OCI-LY1 (cell line): ENCODE data around the gene CLN3.

Experiments used
- H2AFZ ChIP-seq: fragments of 200-600 bp; sonication (generic), shearing (Covaris generic); 2 replicates; pipeline ENCODE4 v1.6.0; 2014; ENCODE audit warnings: antibody characterized with exemption, mild to moderate bottlenecking, low read length
- H3F3A ChIP-seq: fragments of 200-600 bp; sonication (generic), shearing (Covaris generic); 2 replicates; pipeline ENCODE4 v1.6.0; 2014; ENCODE audit warnings: mild to moderate bottlenecking, antibody characterized with exemption, low read length, moderate library complexity; ENCODE audit not compliant: insufficient read depth
- H3K27ac ChIP-seq: fragments of 200-600 bp; sonication (generic); 2 replicates; pipeline ENCODE4 v1.5.1; 2014; ENCODE audit warnings: low read length, mixed run types, mild to moderate bottlenecking, low read depth; ENCODE audit not compliant: poor library complexity, severe bottlenecking
- H3K27me3 ChIP-seq: fragments of 200-600 bp; sonication (generic); 2 replicates; pipeline ENCODE4 v1.6.0; 2014; ENCODE audit warnings: antibody characterized with exemption, mild to moderate bottlenecking, low read length, moderate library complexity; ENCODE audit not compliant: insufficient read depth
- H3K36me3 ChIP-seq: fragments of 200-600 bp; sonication (generic); 2 replicates; pipeline ENCODE4 v1.6.1; 2014; ENCODE audit warnings: mild to moderate bottlenecking, antibody characterized with exemption, low read length, moderate library complexity, mixed read lengths; ENCODE audit not compliant: insufficient read depth
- H3K4me1 ChIP-seq: fragments of 200-600 bp; sonication (generic); 2 replicates; pipeline ENCODE4 v1.5.1; 2014; ENCODE audit warnings: mild to moderate bottlenecking, low read length, moderate library complexity; ENCODE audit not compliant: insufficient read depth, severe bottlenecking
- H3K4me2 ChIP-seq: fragments of 200-600 bp; sonication (generic), shearing (Covaris generic); 2 replicates; pipeline ENCODE4 v1.6.1; 2014; ENCODE audit warnings: low read length
- H3K4me3 ChIP-seq: fragments of 200-600 bp; sonication (generic); 2 replicates; pipeline ENCODE4 v1.5.1; 2014; ENCODE audit warnings: low read length, low read depth, mild to moderate bottlenecking, mixed read lengths; ENCODE audit not compliant: poor library complexity, severe bottlenecking
- H3K79me2 ChIP-seq: fragments of 200-600 bp; shearing (Covaris generic); 2 replicates; pipeline ENCODE4 v1.6.1; 2016; ENCODE audit warnings: mixed run types, low read length, mixed read lengths; ENCODE audit not compliant: insufficient read depth
- H3K9ac ChIP-seq: fragments of 200-600 bp; sonication (generic), shearing (Covaris generic); 2 replicates; pipeline ENCODE4 v1.6.1; 2014; ENCODE audit warnings: mild to moderate bottlenecking, low read length, mixed read lengths
- H3K9me2 ChIP-seq: fragments of 200-600 bp; sonication (generic), shearing (Covaris generic); 2 replicates; pipeline ENCODE4 v1.6.1; 2014; ENCODE audit warnings: low read depth, mild to moderate bottlenecking, low read length, mixed read lengths
- H3K9me3 ChIP-seq: fragments of 200-600 bp; shearing (Covaris generic); 2 replicates; pipeline ENCODE4 v1.6.1; 2014; ENCODE audit warnings: low read length, mixed read lengths
- H4K20me1 ChIP-seq: fragments of 200-600 bp; sonication (generic), shearing (Covaris generic); 2 replicates; pipeline ENCODE4 v1.6.0; 2016; ENCODE audit warnings: mild to moderate bottlenecking, low read length; ENCODE audit not compliant: insufficient read depth
- EZH2 ChIP-seq: fragments of 200-600 bp; sonication (generic), shearing (Covaris generic); IDR thresholded peaks from 2 replicates; pipeline ENCODE4 v1.8.0; 2017; ENCODE audit warnings: borderline replicate concordance, mixed run types, mild to moderate bottlenecking, antibody characterized with exemption, low read length, moderate library complexity, mixed read lengths
- TF ChIP-seq, protein P1 (sequence below): fragments of 200-600 bp; sonication (generic), shearing (Covaris generic); IDR thresholded peaks from 2 replicates; pipeline ENCODE4 v1.5.1; 2017; ENCODE audit warnings: mild to moderate bottlenecking, antibody characterized with exemption, low read length, moderate library complexity, mixed read lengths

Gene CLN3

DNA sequence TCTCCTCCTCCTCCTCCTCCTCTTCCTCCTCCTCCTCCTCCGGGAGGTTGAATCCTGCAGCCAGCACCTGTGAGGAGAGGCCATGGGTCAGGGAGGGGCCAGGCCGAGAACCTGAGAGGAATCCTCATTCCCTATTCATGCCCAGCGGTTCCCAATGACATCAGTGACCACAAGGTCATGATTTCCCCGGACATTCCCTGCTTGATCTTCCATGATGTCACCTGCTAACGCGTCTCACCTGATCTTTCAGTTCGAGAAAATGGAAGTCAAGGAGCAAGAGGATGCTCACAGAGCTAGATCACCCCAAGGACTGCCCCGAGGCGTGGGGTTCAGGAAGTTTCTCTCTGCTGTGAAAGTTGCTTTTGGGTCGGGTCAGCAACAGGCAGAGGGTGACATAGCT lies 8.0 kb upstream of the CLN3 start:
- H3K9me3 ChIP-seq = no peaks in the 10 kb centered on the region
- no peaks in the 10 kb centered on the region for H3K4me1 ChIP-seq
- H3K79me2 ChIP-seq = no peaks in the 10 kb centered on the region
- H3K27ac ChIP-seq = no peak overlapping the region
- no peak overlapping the region for H3K4me2 ChIP-seq
- TF ChIP-seq, protein P1, sequence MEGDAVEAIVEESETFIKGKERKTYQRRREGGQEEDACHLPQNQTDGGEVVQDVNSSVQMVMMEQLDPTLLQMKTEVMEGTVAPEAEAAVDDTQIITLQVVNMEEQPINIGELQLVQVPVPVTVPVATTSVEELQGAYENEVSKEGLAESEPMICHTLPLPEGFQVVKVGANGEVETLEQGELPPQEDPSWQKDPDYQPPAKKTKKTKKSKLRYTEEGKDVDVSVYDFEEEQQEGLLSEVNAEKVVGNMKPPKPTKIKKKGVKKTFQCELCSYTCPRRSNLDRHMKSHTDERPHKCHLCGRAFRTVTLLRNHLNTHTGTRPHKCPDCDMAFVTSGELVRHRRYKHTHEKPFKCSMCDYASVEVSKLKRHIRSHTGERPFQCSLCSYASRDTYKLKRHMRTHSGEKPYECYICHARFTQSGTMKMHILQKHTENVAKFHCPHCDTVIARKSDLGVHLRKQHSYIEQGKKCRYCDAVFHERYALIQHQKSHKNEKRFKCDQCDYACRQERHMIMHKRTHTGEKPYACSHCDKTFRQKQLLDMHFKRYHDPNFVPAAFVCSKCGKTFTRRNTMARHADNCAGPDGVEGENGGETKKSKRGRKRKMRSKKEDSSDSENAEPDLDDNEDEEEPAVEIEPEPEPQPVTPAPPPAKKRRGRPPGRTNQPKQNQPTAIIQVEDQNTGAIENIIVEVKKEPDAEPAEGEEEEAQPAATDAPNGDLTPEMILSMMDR = no peak
- TF ChIP-seq EZH2 = no peak
- no peaks in the 10 kb centered on the region for H3F3A ChIP-seq
- no peaks in the 10 kb centered on the region for H4K20me1 ChIP-seq
- no peak overlapping the region for H2AFZ ChIP-seq
- H3K27me3 ChIP-seq = no peaks in the 10 kb centered on the region
- H3K36me3 ChIP-seq = no peaks in the 10 kb centered on the region
- no peak overlapping the region for H3K4me3 ChIP-seq
- no peaks in the 10 kb centered on the region for H3K9me2 ChIP-seq
- H3K9ac ChIP-seq = no peak overlapping the region

DNA sequence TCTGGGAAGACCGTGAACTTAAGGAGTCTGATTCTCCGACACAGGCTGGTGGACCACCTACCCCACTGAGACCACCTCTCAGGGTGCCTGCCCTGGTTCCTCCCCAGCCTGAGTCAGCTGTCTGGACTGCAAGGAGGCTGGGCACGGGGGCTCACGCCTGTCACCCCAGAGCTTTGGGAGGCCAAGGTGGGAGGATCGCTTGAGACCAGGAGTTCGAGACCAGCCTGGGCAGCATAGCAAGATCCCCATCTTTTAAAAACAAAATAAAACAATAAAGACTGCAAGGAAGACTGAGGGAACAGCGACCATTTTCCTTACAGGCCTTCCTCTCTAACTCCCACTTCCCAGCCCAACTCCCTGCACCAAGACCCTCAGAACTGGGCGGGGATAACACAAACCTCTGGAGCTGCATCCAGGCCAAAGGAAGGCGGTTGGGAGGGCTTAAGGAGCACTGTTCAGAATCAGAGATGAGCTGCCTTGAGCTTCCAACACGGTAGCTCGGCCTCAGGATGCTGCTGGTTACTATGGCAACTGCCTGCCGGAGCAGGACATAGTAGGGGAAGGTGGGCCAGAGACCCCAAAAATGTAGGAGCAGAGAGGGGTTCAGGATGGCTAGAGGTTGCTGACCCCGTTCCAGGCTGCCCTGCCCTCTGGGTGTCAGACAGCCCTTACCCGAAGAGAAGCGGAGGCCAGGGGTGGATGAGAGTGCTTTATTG lies 7.0 kb upstream of the CLN3 start:
- H3K27ac ChIP-seq = no peak overlapping the region

DNA sequence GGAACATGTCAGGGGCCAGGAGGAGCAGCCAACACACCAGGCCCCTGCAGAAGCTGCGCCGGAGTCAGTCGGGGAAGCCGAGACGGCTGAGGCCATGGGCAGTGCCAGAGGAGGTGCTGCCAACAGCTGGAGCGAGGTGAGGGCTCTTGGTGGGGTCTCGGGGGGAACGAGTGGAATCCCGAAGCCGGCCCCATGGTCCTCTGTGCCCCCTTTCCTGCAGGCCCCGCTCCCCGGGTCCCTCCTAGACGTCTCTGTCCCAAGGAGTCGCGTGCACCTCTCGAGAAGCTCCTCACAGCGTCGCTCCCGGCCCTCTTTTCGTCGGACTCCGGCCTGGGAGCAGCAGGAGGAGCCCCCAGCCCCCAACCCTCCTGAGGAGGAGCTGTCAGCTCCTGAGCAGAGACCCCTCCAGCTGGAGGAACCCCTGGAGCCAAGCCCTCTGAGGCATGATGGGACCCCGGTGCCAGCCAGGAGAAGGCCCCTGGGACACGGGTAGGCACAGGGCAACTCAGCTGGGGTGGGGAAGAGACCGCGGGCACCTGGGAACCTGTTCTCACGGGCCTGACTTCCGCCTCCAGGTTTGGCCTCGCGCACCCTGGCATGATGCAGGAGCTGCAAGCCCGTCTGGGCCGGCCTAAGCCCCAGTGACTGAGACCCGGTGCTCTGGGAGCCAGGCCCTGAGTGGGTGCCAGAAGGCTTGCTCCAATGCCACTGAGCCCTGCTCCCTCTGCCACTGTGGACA lies 6.2 kb upstream of the CLN3 start:
- Histone ChIP-seq H3K4me3 (no peak overlapping the region), H3K4me1 (peaks cover 17% of the 10 kb centered on the region), H2AFZ (no peak overlapping the region), H3K4me2 (no peak overlapping the region), H3K9me3 (no peaks in the 10 kb centered on the region), H3K27ac (no peak overlapping the region), H3F3A (no peaks in the 10 kb centered on the region), H3K27me3 (no peaks in the 10 kb centered on the region), H3K9me2 (no peaks in the 10 kb centered on the region), H3K36me3 (no peaks in the 10 kb centered on the region), H3K9ac (no peak overlapping the region), H3K79me2 (no peaks in the 10 kb centered on the region), H4K20me1 (no peaks in the 10 kb centered on the region)
- TF ChIP-seq EZH2 = no peak
- TF ChIP-seq, protein P1 = no peak

More for the DNA sequence above, 7.0 kb upstream of the CLN3 start:
- no peaks in the 10 kb centered on the region for H3K79me2 ChIP-seq
- no peaks in the 10 kb centered on the region for H4K20me1 ChIP-seq
- no peaks in the 10 kb centered on the region for H3K36me3 ChIP-seq
- no peak overlapping the region for H3K4me3 ChIP-seq
- H3F3A ChIP-seq = no peaks in the 10 kb centered on the region
- no peak overlapping the region for H2AFZ ChIP-seq
- no peaks in the 10 kb centered on the region for H3K9me2 ChIP-seq
- peaks cover 9% of the 10 kb centered on the region for H3K4me1 ChIP-seq
- no peaks in the 10 kb centered on the region for H3K27me3 ChIP-seq
- H3K4me2 ChIP-seq = no peak overlapping the region
- no peaks in the 10 kb centered on the region for H3K9me3 ChIP-seq
- TF ChIP-seq, protein P1 = no peak
- TF ChIP-seq EZH2 = no peak
- H3K9ac ChIP-seq = no peak overlapping the region
